ENCODE measurements around the gene CLRN2. TPM values are rescaled to one million over a fixed set of nuclear protein-coding genes. Genes with fewer than 3 reads are reported as not detected.

The CLRN2 gene
- total RNA-seq, 1 experiment from 2014 or later: not detected

GRCh38 chr4:17535242-17535641 is 20.3 kb downstream of the CLRN2 start:
- H3K9me3 Mint-ChIP-seq: no peaks in the 10 kb centered on the region
- no peaks in the 10 kb centered on the region for H3K27me3 ChIP-seq (ENCODE audit: insufficient read depth, low read length)
- no peak overlapping the region for H3K14ac ChIP-seq (ENCODE audit: insufficient read depth, low read length)
- H3K56ac ChIP-seq (ENCODE audit: insufficient read length, low read depth, low read length): no peak overlapping the region
- H2AFZ ChIP-seq (ENCODE audit: low read length): no peak overlapping the region
- H3K9me3 ChIP-seq (ENCODE audit: control insufficient read depth, low read depth, low read length): no peaks in the 10 kb centered on the region
- no peak overlapping the region for H3K23ac ChIP-seq (ENCODE audit: insufficient read length, low read depth, low read length)
- no peak overlapping the region for H4K8ac ChIP-seq (replicated peaks; ENCODE audit: insufficient read length, low read depth, low read length)
- H3K27ac Mint-ChIP-seq: no peak overlapping the region
- no peaks in the 10 kb centered on the region for H3K23me2 ChIP-seq (ENCODE audit: insufficient read length, low read depth, low read length, poor library complexity, severe bottlenecking)
- no peak overlapping the region for H3T11ph ChIP-seq (ENCODE audit: low read length)
- no CpG with 5 or more reads among the region's 4 CpGs for WGBS (ENCODE audit: extremely low coverage, insufficient read length, low lambda C conversion rate)
- TF ChIP-seq CTCF (conservative IDR thresholded peaks at IDR 0.05): no peak
- H3K9ac ChIP-seq (ENCODE audit: extremely low read depth, insufficient read length, low read length): no peak overlapping the region
- H2BK12ac ChIP-seq (ENCODE audit: insufficient read length, low read depth, low read length): no peak overlapping the region
- H3K4me3 Mint-ChIP-seq: no peak overlapping the region
- no peak overlapping the region for H3K18ac ChIP-seq (ENCODE audit: insufficient read length, low read depth, low read length)
- peaks cover 11% of the 10 kb centered on the region for H3K27me3 Mint-ChIP-seq (ENCODE audit: low read depth)
- no peak overlapping the region for H3K4ac ChIP-seq (ENCODE audit: low read depth, low read length)
- no peak overlapping the region for H2AK5ac ChIP-seq (ENCODE audit: insufficient read length, low read length)
- no peak overlapping the region for H2BK15ac ChIP-seq (ENCODE audit: low read depth, low read length)
- H2BK120ac ChIP-seq (ENCODE audit: low read depth, low read length, poor library complexity, severe bottlenecking): no peak overlapping the region
- no peaks in the 10 kb centered on the region for H3K4me1 ChIP-seq (ENCODE audit: insufficient read depth, low read length)
- no peak overlapping the region for H2BK5ac ChIP-seq (ENCODE audit: insufficient read length, low read length)
- H4K91ac ChIP-seq (ENCODE audit: insufficient read length, low read depth, low read length): no peak overlapping the region
- no peak overlapping the region for H4K5ac ChIP-seq (ENCODE audit: insufficient read length, low read depth, low read length)
- H3K79me2 ChIP-seq (ENCODE audit: insufficient read depth, low read length): no peaks in the 10 kb centered on the region
- H3K4me1 Mint-ChIP-seq: no peaks in the 10 kb centered on the region
- no peak overlapping the region for H2BK20ac ChIP-seq (ENCODE audit: low read depth, low read length, poor library complexity, severe bottlenecking)
- H3K4me2 ChIP-seq (ENCODE audit: insufficient read depth, insufficient read length, low read length): no peak overlapping the region
- no peaks in the 10 kb centered on the region for H3K79me1 ChIP-seq (ENCODE audit: insufficient read depth, low read depth, low read length, poor library complexity, severe bottlenecking)
- H3K36me3 Mint-ChIP-seq (ENCODE audit: insufficient read depth in 1 of 3, low read depth in 3 of 3): no peaks in the 10 kb centered on the region
- no peaks in the 10 kb centered on the region for H4K20me1 ChIP-seq (ENCODE audit: control insufficient read depth, insufficient read depth, insufficient read length)
- H3K27ac ChIP-seq (ENCODE audit: insufficient read length, low read depth, low read length): no peak overlapping the region
- DNase-seq: no peak

Data from H9 (cell line).